Activated naive CD4-positive, alpha-beta T cell (primary cell): ENCODE data around the gene PRCD.
"Not testable (repeated sequence)": the region's sequence is repeated elsewhere in the genome, so short reads cannot be mapped to it uniquely, and the experiment has no call there.

Experiments used
- DNase-seq, 4 experiments: peaks; one replicate each; lab custom pipeline; 2025; lab: John Stamatoyannopoulos, UW

PRCD gene

DNA sequence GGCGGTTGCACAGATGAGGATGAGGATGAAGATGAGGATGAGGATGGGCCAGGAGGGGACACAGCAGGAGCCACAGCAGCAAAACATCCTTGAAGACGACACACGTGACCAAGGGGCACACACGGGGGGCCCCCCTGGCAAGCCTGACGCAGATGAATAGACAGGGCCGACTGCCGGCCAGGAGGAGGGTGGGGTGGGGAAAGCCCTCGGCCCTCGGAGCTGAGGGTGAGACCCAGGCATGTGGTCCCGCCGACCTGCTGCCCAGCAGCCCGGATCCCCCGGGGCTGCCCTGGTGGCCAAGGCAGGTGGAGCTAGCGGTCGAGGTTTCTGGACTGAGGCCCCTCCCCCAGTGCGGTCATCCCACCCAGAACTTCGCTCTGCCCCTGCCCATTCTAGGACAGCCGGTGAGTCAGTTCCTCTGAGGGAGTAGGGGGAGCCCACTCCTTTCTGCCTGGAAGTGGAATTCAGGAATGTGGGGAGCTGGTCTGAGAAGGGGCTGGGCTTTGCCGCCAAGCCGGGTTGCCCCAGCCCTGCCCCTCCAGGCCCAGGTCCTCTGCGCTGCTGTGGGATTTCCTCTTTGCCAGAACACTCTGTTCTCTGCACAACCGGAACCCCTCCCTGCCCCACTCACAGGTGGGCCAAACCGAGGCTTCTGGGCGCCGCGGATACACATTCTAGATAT, 12.3 kb upstream of the PRCD start:
- peak in 2 of 4 experiments; percentile 49 to 51 for DNase-seq

DNA sequence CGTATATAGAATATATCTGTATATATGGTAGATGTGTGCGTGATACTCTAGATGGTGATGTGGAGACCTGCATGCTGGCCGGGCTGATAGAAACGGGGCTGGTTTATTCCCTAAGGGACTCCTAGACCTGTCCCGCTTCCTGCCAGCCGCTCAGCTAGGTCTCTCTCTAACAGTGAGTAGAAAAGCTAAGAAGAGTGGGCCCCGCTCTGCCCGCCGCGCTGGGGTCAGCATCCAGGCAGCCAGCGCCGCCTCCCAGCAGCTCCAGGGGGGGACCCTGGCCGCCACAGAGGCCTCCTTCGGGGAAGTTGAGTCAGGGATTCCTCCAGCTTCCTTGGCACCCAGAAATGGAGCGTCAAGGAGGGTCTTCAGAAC, 11.7 kb upstream of the PRCD start:
- DNase-seq, result no peak

DNA sequence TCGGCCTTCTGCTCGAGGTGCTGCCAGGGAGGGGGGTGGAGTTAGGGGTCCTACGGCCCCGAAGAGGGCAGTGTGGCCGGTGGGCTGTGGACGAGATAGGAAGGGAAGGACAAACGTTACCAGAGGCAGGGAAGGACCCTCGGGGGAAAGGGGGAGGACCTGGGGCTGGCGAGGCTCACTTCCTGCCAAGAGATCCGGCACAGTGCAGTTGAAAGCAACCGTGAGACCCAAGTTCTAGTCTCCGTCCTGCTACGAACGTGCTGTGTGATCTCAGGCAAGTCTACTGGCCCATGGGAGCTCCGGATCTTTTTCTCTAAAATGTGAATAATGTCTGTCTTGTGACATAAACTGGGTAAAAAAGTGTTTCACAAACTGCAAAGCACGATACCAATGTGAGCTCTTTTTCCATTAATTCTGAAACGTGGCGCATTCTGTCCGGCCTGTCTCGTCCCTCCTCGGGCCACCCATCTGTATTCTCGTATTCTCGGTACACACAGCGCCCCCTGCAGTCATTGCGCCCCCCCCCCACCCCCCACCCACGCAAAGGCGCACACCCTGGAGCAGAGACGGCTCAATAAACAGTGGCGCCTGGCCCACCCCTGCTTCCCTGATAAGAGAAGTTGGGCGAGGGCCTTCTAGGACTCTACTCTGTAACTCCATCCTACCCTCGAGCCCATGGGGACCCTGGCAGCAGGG, 11.2 kb upstream of the PRCD start:
- no peak for DNase-seq

DNA sequence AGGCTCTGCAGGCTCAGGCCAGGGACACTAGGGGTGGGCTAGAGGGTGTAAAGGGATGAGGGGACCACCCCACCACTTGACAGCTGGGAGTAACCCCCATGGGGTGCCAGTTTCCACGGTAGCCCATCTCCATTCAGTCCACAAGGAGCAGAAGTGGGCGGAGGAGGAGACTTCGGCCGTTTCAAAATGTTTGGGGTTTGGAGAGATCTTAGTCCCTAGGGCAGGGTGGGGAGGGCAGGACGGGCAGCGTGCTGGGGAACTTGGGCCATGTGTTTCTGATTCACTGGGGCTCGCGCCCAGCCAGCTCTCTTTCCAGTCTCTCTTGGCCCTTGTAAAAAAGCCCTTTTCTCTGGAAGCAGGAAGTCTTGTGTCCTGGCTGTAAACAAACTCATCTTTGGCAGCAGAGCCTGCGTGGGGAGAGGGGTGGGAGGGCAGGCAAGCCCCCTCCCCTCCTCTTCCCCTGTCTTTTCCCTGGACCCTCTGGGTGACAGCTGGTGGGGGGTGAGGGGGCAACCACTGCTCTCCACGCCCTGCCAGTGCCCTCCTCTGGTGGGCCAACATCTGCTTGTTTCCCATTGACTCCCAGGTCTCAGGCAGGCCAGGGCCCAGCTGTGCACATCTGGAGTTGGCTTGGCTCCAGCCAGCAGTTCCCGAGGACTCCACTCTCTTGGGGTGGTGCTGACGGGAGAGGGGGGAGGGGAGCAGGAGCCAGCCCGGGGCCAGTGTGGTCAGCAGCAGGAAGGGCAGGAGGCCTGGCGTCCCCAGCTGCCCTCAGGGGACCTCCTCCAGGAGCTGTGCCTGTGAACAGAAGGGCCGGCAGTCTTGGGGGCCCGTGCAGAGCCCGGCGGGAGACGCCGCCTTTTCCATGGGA, 10.4 kb upstream of the PRCD start:
- DNase-seq, result no peak

DNA sequence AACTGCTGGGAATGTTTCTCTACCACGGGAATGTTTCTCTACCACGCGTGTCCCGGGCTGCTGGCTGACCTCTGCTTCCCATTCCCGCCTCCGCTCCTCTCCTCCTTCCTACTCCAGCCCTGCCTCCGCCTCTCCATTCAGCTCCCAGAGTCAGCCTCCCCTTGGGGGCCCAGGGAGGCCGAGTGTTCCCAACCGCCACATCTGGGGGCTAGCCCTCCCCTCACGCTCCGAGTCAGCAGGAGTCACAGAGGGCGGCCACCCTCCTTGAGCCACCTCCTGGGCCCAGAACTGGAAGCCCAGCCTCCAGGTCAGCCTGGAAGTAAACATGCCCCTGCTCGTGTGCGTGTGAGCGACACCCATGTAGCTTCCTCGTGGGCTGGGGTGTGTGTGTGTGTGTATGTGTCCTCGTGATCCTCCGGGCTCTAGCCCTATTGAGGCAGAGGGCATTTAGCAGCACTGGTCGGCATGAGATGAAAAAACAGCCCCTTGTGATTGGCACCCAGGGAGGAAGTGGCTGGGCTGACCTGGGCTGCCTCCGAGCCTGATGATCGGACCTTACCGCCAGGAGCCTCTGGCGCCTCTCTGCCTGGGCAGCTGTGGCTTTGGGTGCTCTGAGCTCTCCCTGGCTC, 9.6 kb upstream of the PRCD start:
- DNase-seq, result no peak

- no peak for DNase-seq
Measured at GRCh38 chr17:76530811-76531485, 8.9 kb upstream of the PRCD start.

DNA sequence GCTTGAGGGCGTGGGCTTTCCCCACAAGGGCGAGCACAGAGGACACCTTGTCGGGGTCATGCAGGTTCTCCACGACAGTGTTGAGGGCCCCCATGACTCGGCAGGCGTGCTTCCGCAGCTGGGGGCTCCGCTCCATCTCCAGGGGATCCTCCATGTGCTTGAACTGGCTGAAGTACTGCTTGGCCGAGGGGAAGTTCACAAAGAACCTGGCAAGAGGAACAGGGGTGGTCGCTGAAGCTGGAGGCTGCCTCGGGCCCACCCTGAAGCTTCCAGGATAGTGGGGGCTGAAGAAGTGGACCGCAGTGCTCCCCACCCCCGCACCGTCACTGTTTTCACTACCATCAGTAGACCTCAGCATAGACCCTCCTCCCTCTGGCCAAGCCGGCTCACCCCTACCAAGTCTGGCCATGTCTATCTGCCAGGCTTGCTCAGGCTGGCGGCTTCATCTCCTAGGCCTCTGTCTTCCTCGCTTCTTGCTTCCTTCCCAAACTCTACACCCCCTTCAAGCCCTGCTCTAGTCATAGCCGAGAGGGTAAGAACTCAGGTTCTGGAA, 8.3 kb upstream of the PRCD start:
- DNase-seq, result no peak

DNA sequence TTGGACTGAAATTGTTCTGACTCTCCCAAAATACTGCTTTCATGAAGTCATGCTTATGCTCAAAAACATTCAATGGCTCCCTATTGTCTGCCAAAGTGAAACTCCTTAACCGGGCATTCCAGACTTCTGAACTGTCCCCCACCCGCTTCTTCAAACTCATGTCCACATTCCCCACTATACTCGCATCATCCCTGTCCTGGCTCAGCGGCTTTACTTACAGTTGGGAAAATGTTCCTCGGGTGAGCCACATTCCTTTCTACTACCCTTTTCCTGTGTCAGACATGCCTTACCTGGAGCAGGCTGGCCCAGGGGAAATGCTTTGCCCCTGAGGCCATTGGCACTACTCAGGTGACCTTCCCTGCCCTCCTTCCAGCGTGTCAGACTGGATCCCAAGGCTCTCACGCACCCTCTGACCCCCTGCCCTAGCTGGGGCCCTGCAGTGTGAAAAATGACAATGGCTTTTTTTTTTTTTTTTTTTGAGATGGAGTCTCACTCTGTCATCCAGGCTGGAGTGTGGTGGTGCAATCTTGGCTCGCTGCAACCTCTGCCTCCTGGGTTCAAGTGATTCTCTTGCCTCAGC, 7.7 kb upstream of the PRCD start:
- no peak for DNase-seq

DNA sequence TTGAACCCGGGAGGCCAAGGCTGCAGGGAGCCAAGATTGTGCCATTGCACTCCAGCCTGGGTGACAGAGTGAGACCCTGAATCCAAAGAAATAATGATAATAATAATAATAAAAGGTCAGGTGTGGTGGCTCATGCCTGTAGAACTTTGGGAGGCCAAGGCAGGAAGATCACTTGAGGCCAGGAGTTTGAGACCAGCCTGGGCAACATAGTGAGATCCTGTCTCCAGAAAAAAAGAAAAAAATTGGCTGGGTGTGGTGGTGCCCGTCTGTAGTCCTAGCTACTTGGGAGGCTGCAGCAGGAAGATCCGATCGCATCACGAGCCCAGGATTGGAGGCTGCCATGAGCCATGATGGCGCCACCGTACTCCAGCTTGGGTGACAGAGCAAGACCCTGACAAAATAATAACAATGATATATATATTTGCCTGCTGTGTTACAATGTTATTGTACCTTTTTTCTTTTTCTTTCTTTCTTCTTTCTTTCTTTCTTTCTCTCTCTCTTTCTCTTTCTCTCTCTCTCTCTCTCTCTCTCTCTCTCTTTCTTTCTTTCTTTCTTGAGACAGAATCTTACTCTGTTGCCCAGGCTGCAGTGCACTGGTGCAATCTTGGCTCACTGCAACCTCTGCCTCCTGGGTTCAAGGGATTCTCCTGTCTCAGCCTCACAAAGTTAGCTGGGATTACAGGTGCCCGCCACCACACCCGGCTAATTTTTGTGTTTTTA, 6.0 kb upstream of the PRCD start:
- not testable (repeated sequence) for DNase-seq

- no peak for DNase-seq
Measured at GRCh38 chr17:76534831-76535732, 4.8 kb upstream of the PRCD start.

GRCh38 chr17:76535788-76536510, 3.9 kb upstream of the PRCD start:
- no peak for DNase-seq

- no peak for DNase-seq
Measured at GRCh38 chr17:76536511-76537287, 3.1 kb upstream of the PRCD start.

- no peak for DNase-seq
Measured at GRCh38 chr17:76537288-76537577, 2.6 kb upstream of the PRCD start.

DNA sequence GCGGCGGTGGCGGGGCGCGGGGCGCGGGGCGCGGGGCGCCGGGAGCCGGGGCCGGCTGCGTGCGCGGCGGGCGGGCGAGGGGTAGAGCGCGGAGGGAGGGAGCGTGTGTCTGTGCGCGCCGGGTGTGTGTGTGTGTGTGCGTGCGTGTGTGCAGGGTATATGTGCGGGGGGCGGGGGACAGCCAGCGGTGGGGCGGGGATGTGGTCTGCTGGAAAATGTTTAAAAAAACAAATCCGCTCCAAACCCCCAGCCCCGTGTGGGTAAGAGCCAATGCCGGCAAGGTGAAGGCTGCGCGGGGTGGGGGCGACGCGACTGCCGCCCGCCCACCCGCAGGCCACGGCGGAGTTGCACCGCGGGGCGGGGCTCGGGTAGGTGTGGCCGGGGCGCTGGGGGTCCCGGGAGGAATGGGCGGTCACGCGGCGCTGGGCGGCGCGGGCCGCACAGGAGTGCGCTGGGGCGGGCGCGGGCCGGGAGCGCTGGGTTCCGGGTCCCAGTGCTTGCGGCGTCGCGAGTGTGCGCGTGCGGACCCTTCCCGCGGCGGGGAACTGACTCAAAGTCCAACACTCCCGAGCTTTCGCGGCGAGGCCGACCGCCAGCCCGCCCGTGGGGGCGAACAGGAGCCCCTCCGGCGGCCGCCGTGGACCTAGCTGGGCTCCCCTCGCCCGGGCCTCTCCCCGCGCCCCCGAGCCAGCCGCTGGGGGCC, 2.1 kb upstream of the PRCD start, which contains the start of gene CYGB:
CYGB (minus strand) TSS at position 132 of the 703 bp plus-strand sequence. CDS start 167 bp downstream, outside the sequence.
- DNase-seq, result no peak

DNA sequence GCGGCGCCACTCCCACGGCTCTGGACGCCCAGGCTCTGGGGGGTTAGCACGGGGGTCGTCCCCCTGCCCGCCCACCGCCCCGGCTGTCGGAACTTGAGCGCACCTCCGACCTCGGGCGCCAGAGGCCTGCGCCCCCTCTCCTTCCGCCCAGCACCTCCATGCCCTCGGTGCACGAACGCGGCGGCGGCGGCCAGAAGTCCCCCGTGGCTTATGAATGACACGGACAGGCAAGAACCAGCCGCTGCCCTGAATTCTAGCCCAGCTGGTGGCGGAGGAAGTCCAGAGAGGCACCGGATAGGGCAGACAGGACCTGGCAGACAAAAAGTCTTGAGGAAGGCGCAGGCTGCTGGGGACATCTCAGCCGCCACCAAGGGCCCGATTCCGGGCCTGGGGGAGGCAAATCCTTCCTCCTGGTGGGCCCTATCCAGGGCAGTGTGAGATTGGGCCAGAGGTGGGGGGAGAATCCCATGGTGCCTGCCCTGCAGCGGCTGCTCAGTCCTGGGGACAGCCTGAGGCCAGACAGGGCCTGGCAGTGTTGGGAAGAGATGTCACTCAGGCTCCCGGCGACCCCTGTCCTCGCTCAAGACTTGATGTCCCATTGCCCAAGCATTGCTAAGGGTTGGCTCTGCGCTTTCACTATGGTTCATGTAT, 1.4 kb upstream of the PRCD start:
- DNase-seq, result no peak

- no peak for DNase-seq
Measured at GRCh38 chr17:76538941-76539570, 788 bp upstream of the PRCD start.
